H1 (cell line): ENCODE results near the gene CCDC148. TPM values are rescaled to one million over a fixed set of nuclear protein-coding genes. Genes with fewer than 3 reads are reported as not detected.

Source experiments
- CTCF ChIA-PET: fragments of 300-600 bp; sonication (Branson Sonifier 250); formaldehyde crosslinking; loops from one replicate; lab custom pipeline; 2021; ENCODE audit not compliant: partially characterized antibody; lab: Charles Lee
- POLR2A ChIA-PET: fragments of 300-600 bp; sonication (Branson Sonifier 250); formaldehyde crosslinking; loops from one replicate; lab custom pipeline; 2021; ENCODE audit warnings: inconsistent platforms; ENCODE audit not compliant: partially characterized antibody; lab: Charles Lee
- DNase-seq, 2 experiments: peaks; one replicate each; pipeline versions ENCODE4 v3.0.0 to v3.0.0-alpha.2; 2010 to 2022; ENCODE audit warnings: low spot score in 2 of 2, low read depth in 1 of 2, mixed read lengths in 1 of 2
- FAIRE-seq: peaks from 2 replicates; lab custom pipeline; 2011; peaks lifted over from hg19 to GRCh38; lab: Jason Lieb, UNC
- H2AFZ ChIP-seq: 2 replicates; pipeline ENCODE4 v1.8.1; 2012; ENCODE audit warnings: low read length, inconsistent platforms
- H2AK5ac ChIP-seq: 2 replicates; pipeline ENCODE4 v1.6.1; 2013; ENCODE audit warnings: low read depth, low read length
- H2BK120ac ChIP-seq: replicated peaks from 2 replicates; pipeline ENCODE3; 2013; ENCODE audit warnings: low read depth, low read length, inconsistent platforms
- H2BK12ac ChIP-seq: 2 replicates; pipeline ENCODE4 v1.6.1; 2013; ENCODE audit warnings: low read depth, low read length
- H2BK15ac ChIP-seq: 2 replicates; pipeline ENCODE4 v1.6.1; 2013; ENCODE audit warnings: low read length
- H2BK20ac ChIP-seq: 2 replicates; pipeline ENCODE4 v1.6.1; 2013; ENCODE audit warnings: low read length
- H2BK5ac ChIP-seq: 2 replicates; pipeline ENCODE4 v1.6.1; 2013; ENCODE audit warnings: low read depth, low read length
- H3K14ac ChIP-seq: 2 replicates; pipeline ENCODE4 v1.6.1; 2013; ENCODE audit warnings: inconsistent platforms; ENCODE audit not compliant: insufficient read length
- H3K18ac ChIP-seq: 2 replicates; pipeline ENCODE4 v1.6.1; 2013; ENCODE audit warnings: low read length; ENCODE audit errors: extremely low read depth
- H3K23ac ChIP-seq: 2 replicates; pipeline ENCODE4 v1.6.1; 2013; ENCODE audit warnings: inconsistent platforms; ENCODE audit not compliant: insufficient read length
- H3K23me2 ChIP-seq: 2 replicates; pipeline ENCODE4 v1.6.1; 2013; ENCODE audit warnings: low read depth, low read length
- H3K27ac ChIP-seq: 2 replicates; pipeline ENCODE4 v1.6.1; 2011; ENCODE audit warnings: low read depth, low read length, inconsistent platforms
- H3K27me3 ChIP-seq, 4 experiments: replicated peaks in 1 of 4; 1 replicate in 1 of 4; 2 replicates in 3 of 4; pipeline versions ENCODE4 v1.6.1 to v1.8.1; 2011 to 2013; ENCODE audit warnings: low read length in 3 of 4, mild to moderate bottlenecking in 3 of 4, inconsistent platforms in 2 of 4, mixed read lengths in 2 of 4, moderate library complexity in 1 of 4; ENCODE audit not compliant: control insufficient read depth in 3 of 4, insufficient read depth in 3 of 4; ENCODE audit errors: extremely low read depth in 1 of 4
- H3K36me3 ChIP-seq, 4 experiments: 2 replicates each; pipeline versions ENCODE4 v1.6.1 to v1.8.1; 2011 to 2013; ENCODE audit warnings: mild to moderate bottlenecking in 4 of 4, low read length in 3 of 4, moderate library complexity in 2 of 4, control low read depth in 1 of 4, inconsistent platforms in 1 of 4; ENCODE audit not compliant: insufficient read depth in 4 of 4, control insufficient read depth in 2 of 4
- H3K4ac ChIP-seq: replicated peaks from 2 replicates; pipeline ENCODE3; 2013; ENCODE audit warnings: low read length, low read depth, mixed read lengths, inconsistent platforms; ENCODE audit not compliant: insufficient read length
- H3K4me1 ChIP-seq, 4 experiments: replicated peaks in 1 of 4; 1 replicate in 1 of 4; 2 replicates in 3 of 4; pipeline versions ENCODE4 v1.6.1 to v1.8.1; 2011 to 2013; ENCODE audit warnings: low read length in 3 of 4, inconsistent platforms in 2 of 4, mixed read lengths in 1 of 4; ENCODE audit not compliant: insufficient read depth in 4 of 4, control insufficient read depth in 3 of 4
- H3K4me2 ChIP-seq, 2 experiments: 2 replicates each; pipeline versions ENCODE4 v1.6.1 to v1.8.1; 2011 to 2013; ENCODE audit warnings: low read depth in 2 of 2, low read length in 2 of 2, control low read depth in 1 of 2, inconsistent platforms in 1 of 2, mild to moderate bottlenecking in 1 of 2; ENCODE audit not compliant: insufficient read depth in 1 of 2
- H3K4me3 ChIP-seq, 4 experiments: fragments of 200-600, 300-600 bp in 1 of 4; sonication (generic), shearing (Covaris generic), sonication (Bioruptor Twin) in 1 of 4; 2 replicates each; pipeline versions ENCODE4 v1.5.1 to v1.8.1; 2011 to 2016; ENCODE audit warnings: low read length in 4 of 4, low read depth in 3 of 4, control low read depth in 2 of 4, inconsistent platforms in 2 of 4, mild to moderate bottlenecking in 2 of 4, mixed read lengths in 1 of 4, moderate library complexity in 1 of 4; ENCODE audit not compliant: insufficient read depth in 2 of 4; ENCODE audit errors: extremely low read depth in 1 of 4
- H3K56ac ChIP-seq: replicated peaks from 2 replicates; pipeline ENCODE3; 2013; ENCODE audit warnings: low read depth, mild to moderate bottlenecking, mixed read lengths, low read length, inconsistent platforms; ENCODE audit not compliant: insufficient read length
- H3K79me1 ChIP-seq: 2 replicates; pipeline ENCODE4 v1.6.1; 2013; ENCODE audit warnings: low read depth, low read length, control low read depth
- H3K79me2 ChIP-seq, 2 experiments: 2 replicates each; pipeline versions ENCODE4 v1.6.1 to v1.8.1; 2012 to 2013; ENCODE audit warnings: low read length in 2 of 2, mild to moderate bottlenecking in 2 of 2, inconsistent platforms in 1 of 2; ENCODE audit not compliant: insufficient read depth in 2 of 2, control insufficient read depth in 1 of 2
- H3K9ac ChIP-seq, 4 experiments: replicated peaks in 1 of 4; 1 replicate in 1 of 4; 2 replicates in 3 of 4; pipeline versions ENCODE4 v1.6.1 to v1.8.1; 2011 to 2013; ENCODE audit warnings: low read depth in 3 of 4, low read length in 3 of 4, control low read depth in 2 of 4, mild to moderate bottlenecking in 2 of 4, moderate library complexity in 2 of 4, inconsistent platforms in 1 of 4; ENCODE audit errors: extremely low read depth in 1 of 4
- H3K9me3 ChIP-seq, 2 experiments: 2 replicates each; pipeline versions ENCODE4 v1.6.1 to v1.8.1; 2012 to 2013; ENCODE audit warnings: mild to moderate bottlenecking in 2 of 2, moderate library complexity in 2 of 2, control low read depth in 1 of 2, inconsistent platforms in 1 of 2, low read depth in 1 of 2, low read length in 1 of 2, mixed read lengths in 1 of 2; ENCODE audit not compliant: insufficient read depth in 2 of 2
- H4K20me1 ChIP-seq, 2 experiments: replicated peaks in 1 of 2; 2 replicates each; pipeline versions ENCODE3 to v1.8.1; 2011 to 2013; ENCODE audit warnings: inconsistent platforms in 2 of 2, low read length in 2 of 2, mild to moderate bottlenecking in 1 of 2; ENCODE audit not compliant: insufficient read depth in 2 of 2, control insufficient read depth in 1 of 2
- H4K5ac ChIP-seq: 2 replicates; pipeline ENCODE4 v1.6.1; 2013; ENCODE audit warnings: low read length, low read depth, mixed read lengths, inconsistent platforms; ENCODE audit not compliant: insufficient read length
- H4K8ac ChIP-seq: 2 replicates; pipeline ENCODE4 v1.8.0; 2013; ENCODE audit warnings: mild to moderate bottlenecking, moderate library complexity, low read length, inconsistent platforms; ENCODE audit not compliant: insufficient read depth; ENCODE audit errors: extremely low read depth
- H4K91ac ChIP-seq: replicated peaks from 2 replicates; pipeline ENCODE3; 2013; ENCODE audit warnings: low read length, mixed read lengths, inconsistent platforms; ENCODE audit not compliant: insufficient read length
- EP300 ChIP-seq, 2 experiments: IDR thresholded peaks; 1 replicate in 1 of 2; 2 replicates in 1 of 2; pipeline ENCODE4 v1.6.1; 2011 to 2012; ENCODE audit warnings: low read depth in 2 of 2, low read length in 2 of 2, mild to moderate bottlenecking in 2 of 2, borderline replicate concordance in 1 of 2, inconsistent platforms in 1 of 2, moderate library complexity in 1 of 2
- GTF2F1 ChIP-seq: IDR thresholded peaks from 2 replicates; pipeline ENCODE4 v1.6.1; 2012; ENCODE audit warnings: low read depth, low read length, improper control_type of control experiment, borderline replicate concordance
- KDM1A ChIP-seq: fragments of 200-600, 300-600 bp; sonication (generic); IDR thresholded peaks from 2 replicates; pipeline ENCODE4 v1.7.1; 2016; ENCODE audit warnings: mild to moderate bottlenecking, low read length, borderline replicate concordance
- NANOG ChIP-seq: IDR thresholded peaks from 2 replicates; pipeline ENCODE4 v1.6.1; 2011; ENCODE audit warnings: low read length, low read depth, mild to moderate bottlenecking, inconsistent platforms; ENCODE audit not compliant: insufficient read depth, poor library complexity, severe bottlenecking
- RAD21 ChIP-seq, 2 experiments: IDR thresholded peaks in 1 of 2; conservative IDR thresholded peaks in 1 of 2; 2 replicates each; pipeline ENCODE4 v1.6.1; 2011; ENCODE audit warnings: low read depth in 2 of 2, low read length in 2 of 2, improper control_type of control experiment in 1 of 2, inconsistent platforms in 1 of 2, mild to moderate bottlenecking in 1 of 2, moderate library complexity in 1 of 2
- WGBS, 2 experiments: shearing (Covaris generic) in 1 of 2; methylation state at CpG; one replicate each; pipeline versions ENCODE4 v1.1.6 to v1.1.7; 2013 to 2015; ENCODE audit warnings: low lambda C conversion rate in 2 of 2, mixed read lengths in 2 of 2, inconsistent platforms in 1 of 2, low coverage in 1 of 2, missing lambda C conversion rate in 1 of 2; ENCODE audit not compliant: insufficient replicate concordance in 2 of 2, insufficient coverage in 1 of 2, insufficient read length in 1 of 2; ENCODE audit errors: extremely low coverage in 1 of 2, missing lambda C conversion rate in 1 of 2; 5-methylcytosine and 5-hydroxymethylcytosine counted together
- polyA plus RNA-seq, 7 experiments: library from polyadenylated mRNA; depleted of rRNA in 3 of 7; stranded (reverse) in 5 of 7; unstranded in 2 of 7; fragments of >200 nt in 5 of 7; fragments of 200-250 nt in 2 of 7; gene quantifications; 1 replicate in 5 of 7; 2 replicates in 1 of 7; 4 replicates in 1 of 7; pipeline versions ENCODE4 v1.2.1 to v1.2.3, GENCODE V29; 2011 to 2013; ENCODE audit warnings: missing spikeins in 2 of 7, mixed read lengths in 2 of 7
- total RNA-seq: library from RNA; stranded (reverse); fragmentation: NEBNext Ultra II Directional; extraction: Animal tissue kit (Norgen Biotek cat#: 25700); gene quantifications from 2 replicates; pipeline ENCODE4 v1.2.1, GENCODE V29; 2021
- TF ChIP-seq, protein P1 (sequence below): IDR thresholded peaks from 2 replicates; pipeline ENCODE4 v1.6.1; 2012; ENCODE audit warnings: low read length, inconsistent platforms

CCDC148 gene
- total and polyA plus RNA-seq, 2 of the 8 experiments (the other 6 are each of a cell fraction or from before 2014, with no cell fraction given) = 0.45 to 1.3 TPM

DNA sequence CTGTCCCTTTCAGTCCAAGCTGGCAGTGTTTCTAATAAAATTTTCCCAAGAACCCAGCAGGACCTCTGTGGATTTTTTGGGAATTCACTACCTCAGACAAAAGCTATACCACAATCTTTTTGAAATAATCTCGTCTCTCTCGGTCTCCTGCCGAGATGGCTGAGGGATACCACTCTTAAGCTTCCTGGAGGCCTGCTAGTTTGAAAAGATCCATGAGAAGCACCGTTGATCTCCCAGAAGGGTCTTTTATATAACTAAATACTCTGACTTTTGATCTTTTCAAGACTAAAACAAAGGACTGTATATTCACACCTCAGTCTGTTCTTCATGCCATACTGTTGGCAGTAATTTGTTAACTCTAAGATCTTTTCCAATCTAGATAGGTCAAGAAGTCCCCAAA is 213.2 kb downstream of the CCDC148 start:
- no peak overlapping the region for H2BK5ac ChIP-seq
- H2BK15ac ChIP-seq = no peak overlapping the region
- H3K9me3 ChIP-seq = no peaks in the 10 kb centered on the region
- CTCF ChIA-PET = no interaction called here
- H4K91ac ChIP-seq = no peak overlapping the region
- TF ChIP-seq KDM1A = no peak
- no peak for TF ChIP-seq RAD21 (IDR thresholded peaks at IDR 0.05 in 1 of 2, conservative IDR thresholded peaks at IDR 0.05 in 1 of 2; ENCODE audit: low read depth in 2 of 2, low read length in 2 of 2)
- peak; percentile 87 for TF ChIP-seq NANOG
- no peak for TF ChIP-seq GTF2F1
- no peak for TF ChIP-seq EP300 (IDR thresholded peaks at IDR 0.05; ENCODE audit: borderline replicate concordance in 1 of 2, low read depth in 2 of 2, low read length in 2 of 2)
- TF ChIP-seq, protein P1, sequence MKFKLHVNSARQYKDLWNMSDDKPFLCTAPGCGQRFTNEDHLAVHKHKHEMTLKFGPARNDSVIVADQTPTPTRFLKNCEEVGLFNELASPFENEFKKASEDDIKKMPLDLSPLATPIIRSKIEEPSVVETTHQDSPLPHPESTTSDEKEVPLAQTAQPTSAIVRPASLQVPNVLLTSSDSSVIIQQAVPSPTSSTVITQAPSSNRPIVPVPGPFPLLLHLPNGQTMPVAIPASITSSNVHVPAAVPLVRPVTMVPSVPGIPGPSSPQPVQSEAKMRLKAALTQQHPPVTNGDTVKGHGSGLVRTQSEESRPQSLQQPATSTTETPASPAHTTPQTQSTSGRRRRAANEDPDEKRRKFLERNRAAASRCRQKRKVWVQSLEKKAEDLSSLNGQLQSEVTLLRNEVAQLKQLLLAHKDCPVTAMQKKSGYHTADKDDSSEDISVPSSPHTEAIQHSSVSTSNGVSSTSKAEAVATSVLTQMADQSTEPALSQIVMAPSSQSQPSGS = no peak
- no peak overlapping the region for H2BK20ac ChIP-seq
- H2AFZ ChIP-seq = no peak overlapping the region
- H4K20me1 ChIP-seq = no peaks in the 10 kb centered on the region
- no peak overlapping the region for H3K4ac ChIP-seq
- no peaks in the 10 kb centered on the region for H3K23me2 ChIP-seq
- no peak overlapping the region for H3K23ac ChIP-seq
- no peaks in the 10 kb centered on the region for H3K36me3 ChIP-seq
- POLR2A ChIA-PET = no interaction called here
- H2BK120ac ChIP-seq = no peak overlapping the region
- H3K18ac ChIP-seq = no peak overlapping the region
- H3K14ac ChIP-seq = no peak overlapping the region
- no peak overlapping the region for H3K4me2 ChIP-seq
- no peak overlapping the region for H3K4me3 ChIP-seq
- WGBS, 2 experiments = 64% methylated on average over 4 of the region's 4 CpGs; no CpG with 5 or more reads in 1 of the 2 experiments
- FAIRE-seq = no peak
- no peak overlapping the region for H3K27ac ChIP-seq
- DNase-seq = no peak
- no peak overlapping the region for H4K8ac ChIP-seq
- H3K79me2 ChIP-seq = no peaks in the 10 kb centered on the region
- H4K5ac ChIP-seq = no peak overlapping the region
- peaks cover 0 to 8% (median 4%) of the 10 kb centered on the region in 4 experiments; a peak in 4 of 7 replicates for H3K4me1 ChIP-seq
- no peak overlapping the region for H2BK12ac ChIP-seq
- H3K27me3 ChIP-seq = peaks cover 0 to 5% (median under 1%) of the 10 kb centered on the region in 4 experiments; a peak in 3 of 7 replicates
- H2AK5ac ChIP-seq = no peak overlapping the region
- no peaks in the 10 kb centered on the region for H3K79me1 ChIP-seq
- no peak overlapping the region for H3K56ac ChIP-seq
- no peak overlapping the region for H3K9ac ChIP-seq
